Calu3 (cell line): ENCODE data around the gene ZC2HC1B. TPM values are rescaled to one million over a fixed set of nuclear protein-coding genes. Genes with fewer than 3 reads are reported as not detected.

Source experiments
- BruUV-seq: library from RNA; stranded (reverse); fragments of 400-500 nt; replicated peaks from 2 replicates; lab custom pipeline; 2021; lab: Mats Ljungman, UMichigan
- CTCF ChIA-PET: fragments of 300-600 bp; sonication (Branson Sonifier 250); formaldehyde crosslinking; loops from one replicate; lab custom pipeline; 2022; ENCODE audit warnings: antibody characterized with exemption; lab: Charles Lee
- DNase-seq: peaks from one replicate; pipeline ENCODE4 v3.0.0; 2022
- H3K27ac Mint-ChIP-seq: one replicate; pipeline ENCODE4 v1.8.0; 2022; ENCODE audit warnings: mixed read lengths; ENCODE audit not compliant: unreplicated experiment
- H3K27me3 Mint-ChIP-seq: one replicate; pipeline ENCODE4 v1.8.0; 2022; ENCODE audit warnings: mixed read lengths; ENCODE audit not compliant: unreplicated experiment
- H3K36me3 Mint-ChIP-seq: one replicate; pipeline ENCODE4 v1.8.0; 2022; ENCODE audit warnings: mild to moderate bottlenecking, moderate library complexity, mixed read lengths; ENCODE audit not compliant: insufficient read depth, unreplicated experiment
- H3K4me1 Mint-ChIP-seq: one replicate; pipeline ENCODE4 v1.8.0; 2022; ENCODE audit warnings: mild to moderate bottlenecking, low read depth, mixed read lengths; ENCODE audit not compliant: unreplicated experiment
- H3K4me3 Mint-ChIP-seq: one replicate; pipeline ENCODE4 v1.8.0; 2022; ENCODE audit warnings: mild to moderate bottlenecking, low read depth, moderate library complexity, mixed read lengths; ENCODE audit not compliant: unreplicated experiment
- H3K9me3 Mint-ChIP-seq: one replicate; pipeline ENCODE4 v1.8.0; 2022; ENCODE audit warnings: low read depth, mixed read lengths; ENCODE audit not compliant: unreplicated experiment
- intact Hi-C: fragments of 100-400 bp; cut with micrococcal nuclease; formaldehyde crosslinking; loops from one replicate; pipeline ENCODE4 v1.10.0; 2022; ENCODE audit not compliant: unreplicated experiment
- total RNA-seq: library from RNA; stranded (reverse); gene quantifications from 2 replicates; pipeline ENCODE4 v1.2.3, GENCODE V29; 2022
- TF ChIP-seq, protein P1 (sequence below): fragments of 200-600 bp; IDR thresholded peaks from one replicate; pipeline ENCODE4 v1.8.0; 2022; ENCODE audit warnings: antibody characterized with exemption; ENCODE audit not compliant: unreplicated experiment

ZC2HC1B gene
- total RNA-seq, 1 experiment from 2014 or later, result not detected

DNA sequence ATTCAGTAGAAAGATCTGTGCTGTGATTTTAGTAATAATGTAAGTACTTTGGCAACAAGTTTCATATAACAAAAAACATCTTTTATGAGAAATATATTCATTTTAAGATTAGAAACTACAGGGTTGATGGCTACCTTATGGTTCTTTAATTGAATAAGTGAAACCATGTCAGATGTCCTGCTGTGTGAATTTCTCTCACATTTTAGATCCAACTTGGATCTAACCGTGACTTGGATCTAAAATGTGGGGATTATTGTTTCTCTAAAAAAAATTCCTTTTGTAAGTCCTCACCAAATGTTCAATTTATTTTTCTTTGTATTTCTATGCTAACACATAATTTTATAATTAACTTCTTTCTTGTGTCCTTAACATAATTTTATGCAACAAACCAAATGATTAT is 30.4 kb downstream of the ZC2HC1B start:
- CTCF ChIA-PET, result no interaction called here
- no peaks in the 10 kb centered on the region for H3K9me3 Mint-ChIP-seq

DNA sequence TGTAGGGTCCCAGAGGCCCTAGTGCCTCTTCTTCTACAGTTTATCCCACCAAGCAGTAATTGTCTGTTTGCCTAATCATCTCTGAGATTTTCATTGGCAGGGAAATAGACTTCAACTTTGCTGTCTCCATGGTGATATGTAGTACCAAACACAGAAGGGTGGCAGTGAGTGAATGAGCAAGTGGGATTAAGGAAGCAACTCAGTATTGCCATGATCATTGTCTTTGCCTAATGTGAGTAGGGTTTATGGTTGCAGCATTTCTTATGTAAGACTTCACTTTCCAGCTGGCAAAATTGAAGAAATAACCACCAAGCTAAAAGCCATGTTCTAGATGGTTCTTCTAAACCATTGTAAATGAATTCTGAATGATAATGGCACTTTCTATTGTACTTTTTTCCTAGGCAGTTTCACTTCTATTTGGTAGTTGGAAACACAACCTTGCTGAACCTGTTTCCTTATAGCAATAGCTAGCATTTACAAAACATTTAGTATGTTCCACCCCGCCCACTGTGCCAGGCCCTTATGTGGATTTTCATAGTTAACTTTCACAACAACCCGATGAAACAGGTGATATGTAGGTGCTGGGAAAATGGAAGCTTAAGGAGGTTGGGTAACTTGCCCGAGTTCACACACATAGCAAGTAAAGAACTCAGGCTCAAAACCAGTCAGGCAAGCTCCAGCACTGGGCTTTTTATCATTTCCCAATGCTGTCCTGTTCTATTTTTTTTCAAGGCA is 32.0 kb downstream of the ZC2HC1B start:
- H3K36me3 Mint-ChIP-seq, result no peaks in the 10 kb centered on the region
- TF ChIP-seq, protein P1, sequence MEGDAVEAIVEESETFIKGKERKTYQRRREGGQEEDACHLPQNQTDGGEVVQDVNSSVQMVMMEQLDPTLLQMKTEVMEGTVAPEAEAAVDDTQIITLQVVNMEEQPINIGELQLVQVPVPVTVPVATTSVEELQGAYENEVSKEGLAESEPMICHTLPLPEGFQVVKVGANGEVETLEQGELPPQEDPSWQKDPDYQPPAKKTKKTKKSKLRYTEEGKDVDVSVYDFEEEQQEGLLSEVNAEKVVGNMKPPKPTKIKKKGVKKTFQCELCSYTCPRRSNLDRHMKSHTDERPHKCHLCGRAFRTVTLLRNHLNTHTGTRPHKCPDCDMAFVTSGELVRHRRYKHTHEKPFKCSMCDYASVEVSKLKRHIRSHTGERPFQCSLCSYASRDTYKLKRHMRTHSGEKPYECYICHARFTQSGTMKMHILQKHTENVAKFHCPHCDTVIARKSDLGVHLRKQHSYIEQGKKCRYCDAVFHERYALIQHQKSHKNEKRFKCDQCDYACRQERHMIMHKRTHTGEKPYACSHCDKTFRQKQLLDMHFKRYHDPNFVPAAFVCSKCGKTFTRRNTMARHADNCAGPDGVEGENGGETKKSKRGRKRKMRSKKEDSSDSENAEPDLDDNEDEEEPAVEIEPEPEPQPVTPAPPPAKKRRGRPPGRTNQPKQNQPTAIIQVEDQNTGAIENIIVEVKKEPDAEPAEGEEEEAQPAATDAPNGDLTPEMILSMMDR, result no peak
- peak; percentile 5 for DNase-seq
- H3K9me3 Mint-ChIP-seq, result no peaks in the 10 kb centered on the region
- CTCF ChIA-PET, result interaction anchor here (0.6 to 0.8 kb wide), 2 partner anchors 44 to 525 kb away, joined by 3 read pairs; no protein-coding TSS in a partner anchor
- no peaks in the 10 kb centered on the region for H3K4me1 Mint-ChIP-seq
- no TSS peak for BruUV-seq
- H3K27ac Mint-ChIP-seq, result no peak overlapping the region
- no peak overlapping the region for H3K4me3 Mint-ChIP-seq
- intact Hi-C loops, result no loop called here
- no peaks in the 10 kb centered on the region for H3K27me3 Mint-ChIP-seq

More for the DNA sequence above, 30.4 kb downstream of the ZC2HC1B start:
- Mint-ChIP-seq H3K4me3 (no peak overlapping the region), H3K4me1 (no peaks in the 10 kb centered on the region), H3K27ac (no peak overlapping the region), H3K27me3 (no peaks in the 10 kb centered on the region), H3K36me3 (no peaks in the 10 kb centered on the region)
- TF ChIP-seq, protein P1, result no peak
- DNase-seq, result no peak
- BruUV-seq, result no TSS peak
- intact Hi-C loops, result no loop called here

DNA sequence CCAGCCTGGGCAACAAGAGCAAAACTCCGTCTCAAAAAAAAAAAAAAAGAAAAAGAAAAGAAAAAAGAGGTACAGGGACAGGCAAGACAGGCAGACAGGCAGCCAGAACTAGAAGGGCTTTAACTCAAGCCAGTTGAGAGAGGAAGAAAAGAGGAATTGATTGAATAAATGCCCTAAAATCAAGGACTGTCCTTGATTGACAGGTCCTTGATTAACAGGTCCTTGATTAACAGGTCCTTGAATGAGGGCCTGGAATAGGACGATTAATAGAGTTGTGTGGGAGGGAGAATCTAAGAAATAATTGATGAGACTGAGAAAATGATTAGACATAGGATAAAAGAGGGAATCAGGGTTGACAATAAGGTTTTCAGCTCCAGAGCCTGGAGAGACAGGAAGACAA is 36.1 kb downstream of the ZC2HC1B start:
- Mint-ChIP-seq H3K36me3 (no peaks in the 10 kb centered on the region), H3K4me3 (no peak overlapping the region), H3K27me3 (no peaks in the 10 kb centered on the region), H3K4me1 (no peaks in the 10 kb centered on the region), H3K27ac (no peak overlapping the region), H3K9me3 (no peaks in the 10 kb centered on the region)
- no TSS peak for BruUV-seq
- CTCF ChIA-PET, result no interaction called here
- no peak for DNase-seq
- TF ChIP-seq, protein P1, result no peak
- intact Hi-C loops, result no loop called here

DNA sequence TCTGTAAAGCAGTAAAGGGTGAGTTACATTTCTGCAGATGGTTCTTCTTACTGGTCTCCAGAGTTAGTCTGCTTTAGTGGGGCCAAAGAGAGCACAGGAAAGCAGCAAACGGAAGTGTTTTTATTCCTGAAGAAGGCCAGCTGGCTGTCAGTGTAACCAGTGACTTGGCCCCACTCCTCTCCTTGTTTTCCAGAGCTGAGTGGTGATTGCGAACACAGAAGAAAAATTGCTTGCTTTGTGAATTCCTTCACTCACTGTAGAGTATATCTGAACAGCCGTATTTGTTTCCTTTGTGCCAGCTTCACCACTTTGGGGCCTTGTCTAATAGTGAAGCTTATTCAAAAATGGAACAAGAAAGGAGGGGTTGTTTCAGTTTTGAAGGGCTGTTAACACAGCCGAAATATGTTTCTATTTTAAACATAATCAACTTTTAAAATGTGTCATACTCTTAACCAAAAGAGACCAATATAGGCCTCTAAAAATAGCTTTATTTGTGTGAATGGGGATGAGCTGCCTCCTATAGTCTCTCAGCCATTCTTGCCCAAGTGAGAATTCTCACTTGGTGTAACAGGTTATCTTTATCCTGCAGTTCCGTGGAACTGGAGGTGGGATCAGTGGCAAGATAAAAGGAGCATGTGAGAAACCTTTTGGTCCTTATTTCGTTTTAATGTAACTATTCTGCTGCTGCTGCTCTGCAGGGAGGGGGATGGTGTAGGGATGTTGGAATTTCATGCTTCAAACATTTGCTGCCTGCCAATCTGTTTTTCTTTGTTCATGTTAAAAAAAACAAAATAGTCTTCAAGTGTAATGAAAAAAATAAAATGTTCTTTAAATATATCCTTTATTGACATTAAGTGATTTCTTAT is 37.8 kb downstream of the ZC2HC1B start:
- no peak for DNase-seq
- Mint-ChIP-seq H3K4me1 (no peaks in the 10 kb centered on the region), H3K27me3 (no peaks in the 10 kb centered on the region), H3K36me3 (no peaks in the 10 kb centered on the region), H3K9me3 (peaks cover 4% of the 10 kb centered on the region), H3K27ac (no peak overlapping the region), H3K4me3 (no peak overlapping the region)
- BruUV-seq, result no TSS peak
- CTCF ChIA-PET, result no interaction called here
- intact Hi-C loops, result no loop called here
- TF ChIP-seq, protein P1, result no peak
